ENCODE measurements around the gene ZFHX3.

The ZFHX3 gene

GRCh38 chr16:73062743-73063733, 15.1 kb upstream of the ZFHX3 start:
- Mint-ChIP-seq H3K4me3 (no peak overlapping the region), H3K4me1 (ENCODE audit: low read depth) (peaks cover 13% of the 10 kb centered on the region), H3K9me3 (ENCODE audit: low read depth) (no peaks in the 10 kb centered on the region), H3K36me3 (no peaks in the 10 kb centered on the region), H3K27ac (no peak overlapping the region), H3K27me3 (peaks cover 39% of the 10 kb centered on the region)

- no peak overlapping the region for H3K27ac Mint-ChIP-seq
- H3K4me1 Mint-ChIP-seq (ENCODE audit: low read depth), result peaks cover 16% of the 10 kb centered on the region
- peaks cover 40% of the 10 kb centered on the region for H3K27me3 Mint-ChIP-seq
- H3K4me3 Mint-ChIP-seq, result no peak overlapping the region
- no peaks in the 10 kb centered on the region for H3K9me3 Mint-ChIP-seq (ENCODE audit: low read depth)
- no peaks in the 10 kb centered on the region for H3K36me3 Mint-ChIP-seq
Observed at GRCh38 chr16:73062001-73062616, 14.2 kb upstream of the ZFHX3 start.

- H3K4me1 Mint-ChIP-seq (ENCODE audit: low read depth), result peaks cover 20% of the 10 kb centered on the region
- no peaks in the 10 kb centered on the region for H3K36me3 Mint-ChIP-seq
- no peaks in the 10 kb centered on the region for H3K9me3 Mint-ChIP-seq (ENCODE audit: low read depth)
- H3K27me3 Mint-ChIP-seq, result peaks cover 45% of the 10 kb centered on the region
- no peak overlapping the region for H3K27ac Mint-ChIP-seq
- no peak overlapping the region for H3K4me3 Mint-ChIP-seq
Observed at GRCh38 chr16:73060892-73061490, 13.1 kb upstream of the ZFHX3 start.

GRCh38 chr16:73059779-73060615, 12.1 kb upstream of the ZFHX3 start:
- Mint-ChIP-seq H3K4me1 (ENCODE audit: low read depth) (peaks cover 22% of the 10 kb centered on the region), H3K4me3 (peak overlapping the region; percentile 90), H3K27me3 (peaks cover 51% of the 10 kb centered on the region), H3K9me3 (ENCODE audit: low read depth) (no peaks in the 10 kb centered on the region), H3K36me3 (no peaks in the 10 kb centered on the region), H3K27ac (no peak overlapping the region)

GRCh38 chr16:73058616-73059409, 10.9 kb upstream of the ZFHX3 start:
- H3K9me3 Mint-ChIP-seq (ENCODE audit: low read depth), result no peaks in the 10 kb centered on the region
- H3K4me1 Mint-ChIP-seq (ENCODE audit: low read depth), result peaks cover 20% of the 10 kb centered on the region
- peak overlapping the region; percentile 90 for H3K4me3 Mint-ChIP-seq
- H3K27ac Mint-ChIP-seq, result no peak overlapping the region
- peaks cover 47% of the 10 kb centered on the region for H3K27me3 Mint-ChIP-seq
- no peaks in the 10 kb centered on the region for H3K36me3 Mint-ChIP-seq

GRCh38 chr16:73058221-73058615, 10.3 kb upstream of the ZFHX3 start:
- peaks cover 41% of the 10 kb centered on the region for H3K27me3 Mint-ChIP-seq

GRCh38 chr16:73057291-73058210, 9.6 kb upstream of the ZFHX3 start:
- peak overlapping the region; percentile 73 for H3K27ac Mint-ChIP-seq

More at GRCh38 chr16:73058221-73058615, 10.3 kb upstream of the ZFHX3 start:
- H3K4me1 Mint-ChIP-seq (ENCODE audit: low read depth), result peaks cover 20% of the 10 kb centered on the region
- H3K4me3 Mint-ChIP-seq, result no peak overlapping the region
- H3K36me3 Mint-ChIP-seq, result no peaks in the 10 kb centered on the region
- no peak overlapping the region for H3K27ac Mint-ChIP-seq
- no peaks in the 10 kb centered on the region for H3K9me3 Mint-ChIP-seq (ENCODE audit: low read depth)

GRCh38 chr16:73056921-73057290, 9.0 kb upstream of the ZFHX3 start:
- Mint-ChIP-seq H3K27ac (no peak overlapping the region), H3K27me3 (peaks cover 33% of the 10 kb centered on the region), H3K36me3 (no peaks in the 10 kb centered on the region), H3K4me3 (peak overlapping the region; percentile 97), H3K9me3 (ENCODE audit: low read depth) (no peaks in the 10 kb centered on the region), H3K4me1 (ENCODE audit: low read depth) (peaks cover 16% of the 10 kb centered on the region)

More at GRCh38 chr16:73057291-73058210, 9.6 kb upstream of the ZFHX3 start:
- H3K9me3 Mint-ChIP-seq (ENCODE audit: low read depth), result no peaks in the 10 kb centered on the region
- peak overlapping the region; percentile 97 for H3K4me3 Mint-ChIP-seq
- peaks cover 20% of the 10 kb centered on the region for H3K4me1 Mint-ChIP-seq (ENCODE audit: low read depth)
- H3K27me3 Mint-ChIP-seq, result peaks cover 40% of the 10 kb centered on the region
- H3K36me3 Mint-ChIP-seq, result no peaks in the 10 kb centered on the region

- Mint-ChIP-seq H3K36me3 (no peaks in the 10 kb centered on the region), H3K4me1 (ENCODE audit: low read depth) (peaks cover 16% of the 10 kb centered on the region), H3K4me3 (no peak overlapping the region), H3K9me3 (ENCODE audit: low read depth) (no peaks in the 10 kb centered on the region), H3K27ac (no peak overlapping the region), H3K27me3 (peaks cover 31% of the 10 kb centered on the region)
Observed at GRCh38 chr16:73056448-73056847, 8.5 kb upstream of the ZFHX3 start.

- H3K27ac Mint-ChIP-seq, result no peak overlapping the region
- peaks cover 24% of the 10 kb centered on the region for H3K27me3 Mint-ChIP-seq
- no peaks in the 10 kb centered on the region for H3K9me3 Mint-ChIP-seq (ENCODE audit: low read depth)
- H3K36me3 Mint-ChIP-seq, result no peaks in the 10 kb centered on the region
- peaks cover 16% of the 10 kb centered on the region for H3K4me1 Mint-ChIP-seq (ENCODE audit: low read depth)
- H3K4me3 Mint-ChIP-seq, result no peak overlapping the region
Observed at GRCh38 chr16:73054813-73055482, 7.0 kb upstream of the ZFHX3 start.

- no peaks in the 10 kb centered on the region for H3K36me3 Mint-ChIP-seq
- H3K27ac Mint-ChIP-seq, result no peak overlapping the region
- H3K27me3 Mint-ChIP-seq, result peaks cover 19% of the 10 kb centered on the region
- H3K9me3 Mint-ChIP-seq (ENCODE audit: low read depth), result no peaks in the 10 kb centered on the region
- H3K4me3 Mint-ChIP-seq, result no peak overlapping the region
- peaks cover 15% of the 10 kb centered on the region for H3K4me1 Mint-ChIP-seq (ENCODE audit: low read depth)
Observed at GRCh38 chr16:73054498-73054812, 6.5 kb upstream of the ZFHX3 start.

GRCh38 chr16:73054125-73054484, 6.2 kb upstream of the ZFHX3 start:
- peaks cover 19% of the 10 kb centered on the region for H3K27me3 Mint-ChIP-seq
- no peaks in the 10 kb centered on the region for H3K9me3 Mint-ChIP-seq (ENCODE audit: low read depth)
- H3K4me3 Mint-ChIP-seq, result no peak overlapping the region
- H3K36me3 Mint-ChIP-seq, result no peaks in the 10 kb centered on the region
- H3K4me1 Mint-ChIP-seq (ENCODE audit: low read depth), result peaks cover 14% of the 10 kb centered on the region
- H3K27ac Mint-ChIP-seq, result no peak overlapping the region

Measured in activated naive CD8-positive, alpha-beta T cell (primary cell).